ENCODE results near the gene VWA3B. TPM values are rescaled to one million over a fixed set of nuclear protein-coding genes. Genes with fewer than 3 reads are reported as not detected.

Gene VWA3B
- total RNA-seq, 1 donor from 2014 or later: not detected

DNA sequence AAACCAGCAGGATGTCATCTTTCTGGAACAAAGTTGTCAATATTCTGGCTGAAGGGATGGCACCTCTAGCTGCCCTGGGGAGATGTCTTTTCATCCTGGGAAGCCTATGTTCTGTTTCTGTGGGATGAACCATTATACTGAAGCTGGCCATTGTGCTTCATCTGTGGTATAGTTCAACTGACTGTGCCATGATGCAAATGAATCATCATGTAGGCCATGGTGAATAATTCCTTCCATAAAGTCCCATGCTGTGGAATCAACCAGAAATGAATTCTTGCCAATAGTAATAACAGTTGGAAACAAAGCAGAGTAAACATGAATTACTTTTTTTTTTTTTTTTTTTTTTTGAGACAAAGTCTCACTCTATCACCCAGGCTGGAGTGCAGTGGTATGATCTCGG, 195.1 kb downstream of the VWA3B start:
- H3K4me1 ChIP-seq (ENCODE audit: insufficient read depth, low read length): no peaks in the 10 kb centered on the region
- H3K9me3 ChIP-seq (ENCODE audit: insufficient read depth, low read depth, low read length): no peaks in the 10 kb centered on the region
- Mint-ChIP-seq H3K9me3 (ENCODE audit: unreplicated experiment) (peaks cover 6% of the 10 kb centered on the region), H3K4me3 (ENCODE audit: unreplicated experiment) (no peak overlapping the region), H3K4me1 (ENCODE audit: low read depth, unreplicated experiment) (peaks cover 6% of the 10 kb centered on the region), H3K36me3 (ENCODE audit: low read depth, unreplicated experiment) (no peaks in the 10 kb centered on the region), H3K27ac (ENCODE audit: unreplicated experiment) (no peak overlapping the region), H3K27me3 (ENCODE audit: low read depth, unreplicated experiment) (peaks cover 18% of the 10 kb centered on the region)
- no peak overlapping the region for H3K4me3 ChIP-seq (ENCODE audit: insufficient read depth, low read depth, low read length)
- TF ChIP-seq, protein P1, sequence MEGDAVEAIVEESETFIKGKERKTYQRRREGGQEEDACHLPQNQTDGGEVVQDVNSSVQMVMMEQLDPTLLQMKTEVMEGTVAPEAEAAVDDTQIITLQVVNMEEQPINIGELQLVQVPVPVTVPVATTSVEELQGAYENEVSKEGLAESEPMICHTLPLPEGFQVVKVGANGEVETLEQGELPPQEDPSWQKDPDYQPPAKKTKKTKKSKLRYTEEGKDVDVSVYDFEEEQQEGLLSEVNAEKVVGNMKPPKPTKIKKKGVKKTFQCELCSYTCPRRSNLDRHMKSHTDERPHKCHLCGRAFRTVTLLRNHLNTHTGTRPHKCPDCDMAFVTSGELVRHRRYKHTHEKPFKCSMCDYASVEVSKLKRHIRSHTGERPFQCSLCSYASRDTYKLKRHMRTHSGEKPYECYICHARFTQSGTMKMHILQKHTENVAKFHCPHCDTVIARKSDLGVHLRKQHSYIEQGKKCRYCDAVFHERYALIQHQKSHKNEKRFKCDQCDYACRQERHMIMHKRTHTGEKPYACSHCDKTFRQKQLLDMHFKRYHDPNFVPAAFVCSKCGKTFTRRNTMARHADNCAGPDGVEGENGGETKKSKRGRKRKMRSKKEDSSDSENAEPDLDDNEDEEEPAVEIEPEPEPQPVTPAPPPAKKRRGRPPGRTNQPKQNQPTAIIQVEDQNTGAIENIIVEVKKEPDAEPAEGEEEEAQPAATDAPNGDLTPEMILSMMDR (IDR thresholded peaks at IDR 0.05; ENCODE audit: insufficient read depth, low read depth, low read length): no peak
- no peak for TF ChIP-seq EZH2 (IDR thresholded peaks at IDR 0.05; ENCODE audit: insufficient read depth, low read length)
- H4K20me1 ChIP-seq (ENCODE audit: insufficient read depth, low read length): no peaks in the 10 kb centered on the region
- no peaks in the 10 kb centered on the region for H3K36me3 ChIP-seq (ENCODE audit: insufficient read depth, low read length)
- H3K27me3 ChIP-seq (ENCODE audit: insufficient read depth, low read length): peaks cover 2% of the 10 kb centered on the region
- DNase-seq (ENCODE audit: low read depth) (no peak), FAIRE-seq (no peak)
- H3K9ac ChIP-seq (ENCODE audit: low read length): no peak overlapping the region
- no peak overlapping the region for H3K4me2 ChIP-seq (ENCODE audit: low read length)
- no peak overlapping the region for H2AFZ ChIP-seq (ENCODE audit: low read depth, low read length)
- H3K27ac ChIP-seq (ENCODE audit: low read depth, low read length): no peak overlapping the region
- H3K79me2 ChIP-seq (ENCODE audit: insufficient read depth, low read length): no peaks in the 10 kb centered on the region

DNA sequence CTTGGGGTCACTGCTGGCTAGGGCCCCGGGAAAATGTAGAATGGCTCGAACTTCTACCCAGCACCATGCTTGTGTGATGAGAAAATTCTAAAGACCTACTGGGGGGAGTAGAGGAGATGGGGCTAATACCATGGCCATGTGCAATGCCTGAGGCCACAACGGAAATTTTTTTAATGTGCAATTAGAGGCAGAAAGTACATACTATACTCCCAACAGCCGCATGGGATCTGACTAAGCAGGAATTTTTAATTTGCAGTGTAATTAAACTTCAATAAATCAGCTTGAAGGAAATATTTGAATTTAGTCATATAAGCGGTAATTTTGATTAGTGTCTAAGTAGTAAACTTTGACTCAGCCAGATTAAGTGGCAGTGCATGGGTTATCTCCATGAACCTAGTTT, 206.1 kb downstream of the VWA3B start:
- FAIRE-seq (no peak), DNase-seq (ENCODE audit: low read depth) (no peak)
- H3K9me3 ChIP-seq (ENCODE audit: insufficient read depth, low read depth, low read length): no peaks in the 10 kb centered on the region
- H4K20me1 ChIP-seq (ENCODE audit: insufficient read depth, low read length): no peaks in the 10 kb centered on the region
- no peak overlapping the region for H2AFZ ChIP-seq (ENCODE audit: low read depth, low read length)
- H3K4me3 ChIP-seq (ENCODE audit: insufficient read depth, low read depth, low read length): no peak overlapping the region
- H3K4me2 ChIP-seq (ENCODE audit: low read length): no peak overlapping the region
- H3K4me1 ChIP-seq (ENCODE audit: insufficient read depth, low read length): no peaks in the 10 kb centered on the region
- Mint-ChIP-seq H3K4me1 (ENCODE audit: low read depth, unreplicated experiment) (no peaks in the 10 kb centered on the region), H3K9me3 (ENCODE audit: unreplicated experiment) (peaks cover 2% of the 10 kb centered on the region), H3K4me3 (ENCODE audit: unreplicated experiment) (no peak overlapping the region), H3K27ac (ENCODE audit: unreplicated experiment) (no peak overlapping the region), H3K36me3 (ENCODE audit: low read depth, unreplicated experiment) (no peaks in the 10 kb centered on the region), H3K27me3 (ENCODE audit: low read depth, unreplicated experiment) (peaks cover 15% of the 10 kb centered on the region)
- H3K9ac ChIP-seq (ENCODE audit: low read length): no peak overlapping the region
- no peaks in the 10 kb centered on the region for H3K79me2 ChIP-seq (ENCODE audit: insufficient read depth, low read length)
- no peaks in the 10 kb centered on the region for H3K36me3 ChIP-seq (ENCODE audit: insufficient read depth, low read length)
- no peak overlapping the region for H3K27ac ChIP-seq (ENCODE audit: low read depth, low read length)
- TF ChIP-seq, protein P1 (IDR thresholded peaks at IDR 0.05; ENCODE audit: insufficient read depth, low read depth, low read length): no peak
- TF ChIP-seq EZH2 (IDR thresholded peaks at IDR 0.05; ENCODE audit: insufficient read depth, low read length): no peak
- no peaks in the 10 kb centered on the region for H3K27me3 ChIP-seq (ENCODE audit: insufficient read depth, low read length)

DNA sequence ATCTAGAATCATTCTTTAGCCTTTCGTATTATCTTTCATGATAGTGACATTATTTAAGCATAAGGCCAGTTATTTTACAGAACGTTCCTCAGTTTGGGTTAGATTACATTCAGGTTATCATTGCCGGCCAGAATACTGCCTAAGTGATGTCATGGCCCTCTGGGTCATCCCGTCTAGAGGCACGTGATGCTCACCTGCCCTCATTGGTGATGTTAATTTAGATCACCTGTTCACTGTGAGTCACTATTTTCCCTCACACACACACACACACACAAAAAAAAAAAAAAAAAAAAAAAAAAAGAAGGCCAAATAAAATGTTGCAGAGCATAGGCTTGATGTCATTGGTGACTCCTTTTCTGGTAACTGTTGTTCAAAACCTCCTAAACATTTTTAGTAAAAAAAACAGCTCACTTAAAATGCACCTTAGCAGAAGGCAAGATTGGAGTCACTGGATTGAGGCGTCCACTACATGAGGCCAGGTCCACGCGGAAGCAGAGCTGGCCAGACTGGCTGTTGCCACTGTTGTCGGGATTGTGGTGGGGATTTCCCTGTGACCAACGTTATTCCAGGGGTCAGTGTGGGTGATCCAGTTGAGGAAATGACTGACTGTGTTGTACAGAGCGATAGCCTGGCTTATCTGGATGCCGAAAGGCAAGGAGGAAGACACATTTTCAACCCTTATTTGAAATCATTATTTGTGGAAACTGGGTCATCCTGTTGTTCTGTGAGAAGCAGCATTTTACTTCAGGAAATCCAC, 207.1 kb downstream of the VWA3B start:
- no peak for FAIRE-seq
- H3K9me3 Mint-ChIP-seq (ENCODE audit: unreplicated experiment): peaks cover 2% of the 10 kb centered on the region
- H3K36me3 Mint-ChIP-seq (ENCODE audit: low read depth, unreplicated experiment): no peaks in the 10 kb centered on the region
- no peak overlapping the region for H3K4me3 ChIP-seq (ENCODE audit: insufficient read depth, low read depth, low read length)
- H3K4me1 Mint-ChIP-seq (ENCODE audit: low read depth, unreplicated experiment): no peaks in the 10 kb centered on the region
- no peaks in the 10 kb centered on the region for H3K4me1 ChIP-seq (ENCODE audit: insufficient read depth, low read length)
- H2AFZ ChIP-seq (ENCODE audit: low read depth, low read length): no peak overlapping the region
- no peaks in the 10 kb centered on the region for H3K27me3 ChIP-seq (ENCODE audit: insufficient read depth, low read length)
- peaks cover 22% of the 10 kb centered on the region for H3K27me3 Mint-ChIP-seq (ENCODE audit: low read depth, unreplicated experiment)
- H3K9ac ChIP-seq (ENCODE audit: low read length): no peak overlapping the region
- no peak overlapping the region for H3K4me2 ChIP-seq (ENCODE audit: low read length)
- no peaks in the 10 kb centered on the region for H3K36me3 ChIP-seq (ENCODE audit: insufficient read depth, low read length)
- no peak overlapping the region for H3K27ac ChIP-seq (ENCODE audit: low read depth, low read length)
- no peaks in the 10 kb centered on the region for H3K9me3 ChIP-seq (ENCODE audit: insufficient read depth, low read depth, low read length)
- DNase-seq (ENCODE audit: low read depth): no peak
- no peak overlapping the region for H3K27ac Mint-ChIP-seq (ENCODE audit: unreplicated experiment)
- TF ChIP-seq EZH2 (IDR thresholded peaks at IDR 0.05; ENCODE audit: insufficient read depth, low read length): no peak
- TF ChIP-seq, protein P1 (IDR thresholded peaks at IDR 0.05; ENCODE audit: insufficient read depth, low read depth, low read length): no peak
- H3K4me3 Mint-ChIP-seq (ENCODE audit: unreplicated experiment): no peak overlapping the region
- H3K79me2 ChIP-seq (ENCODE audit: insufficient read depth, low read length): no peaks in the 10 kb centered on the region
- no peaks in the 10 kb centered on the region for H4K20me1 ChIP-seq (ENCODE audit: insufficient read depth, low read length)

Data from astrocyte (in vitro differentiated cells and primary cell).